Gastroesophageal sphincter (tissue), 3 donors: ENCODE data around the gene VCP.

Experiments used
- EP300 ChIP-seq: sonication (generic); formaldehyde crosslinking; IDR thresholded peaks from one replicate; pipeline ENCODE4 v1.6.1; 2017; ENCODE audit warnings: antibody characterized with exemption, mild to moderate bottlenecking
- POLR2A ChIP-seq, 2 donors: fragments of 450-650 bp; IDR thresholded peaks; one replicate each; pipeline ENCODE4 v1.6.1; 2017; ENCODE audit warnings: antibody characterized with exemption in 2 of 2, mild to moderate bottlenecking in 2 of 2, moderate library complexity in 1 of 2
- POLR2AphosphoS5 ChIP-seq: sonication (generic); formaldehyde crosslinking; IDR thresholded peaks from one replicate; pipeline ENCODE4 v1.6.1; 2017; ENCODE audit warnings: antibody characterized with exemption
- TF ChIP-seq, protein P1 (sequence below), 4 experiments: fragments of 200-600 bp in 2 of 4; fragments of 450-650 bp in 2 of 4; sonication (generic) in 1 of 4; IDR thresholded peaks; one replicate each; pipeline ENCODE4 v1.5.1; 2017 to 2019; ENCODE audit warnings: antibody characterized with exemption in 4 of 4, mild to moderate bottlenecking in 2 of 4, moderate library complexity in 2 of 4

DNA sequence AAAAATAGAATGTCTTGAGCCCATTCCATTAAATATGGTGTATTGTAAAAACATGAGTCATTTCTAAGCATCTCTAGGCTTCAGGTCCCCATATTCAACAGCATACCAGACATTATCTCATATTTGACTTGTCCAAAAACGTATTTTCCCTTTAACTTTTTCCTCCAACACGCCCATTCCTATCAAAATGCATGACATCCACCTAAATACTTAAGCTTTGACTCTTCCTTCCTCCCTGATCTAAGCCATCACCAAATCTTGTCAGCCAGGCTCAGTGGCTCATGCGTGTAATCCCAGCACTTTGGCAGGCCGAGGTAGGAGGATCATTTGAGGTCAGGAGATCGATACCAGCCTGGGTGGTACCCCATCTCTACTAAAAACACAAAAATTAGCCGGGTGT, 23.9 kb downstream of the VCP start:
- TF ChIP-seq EP300 (no peak), POLR2A (IDR thresholded peaks at IDR 0.05) (no peak), POLR2AphosphoS5 (no peak)
- TF ChIP-seq, protein P1, sequence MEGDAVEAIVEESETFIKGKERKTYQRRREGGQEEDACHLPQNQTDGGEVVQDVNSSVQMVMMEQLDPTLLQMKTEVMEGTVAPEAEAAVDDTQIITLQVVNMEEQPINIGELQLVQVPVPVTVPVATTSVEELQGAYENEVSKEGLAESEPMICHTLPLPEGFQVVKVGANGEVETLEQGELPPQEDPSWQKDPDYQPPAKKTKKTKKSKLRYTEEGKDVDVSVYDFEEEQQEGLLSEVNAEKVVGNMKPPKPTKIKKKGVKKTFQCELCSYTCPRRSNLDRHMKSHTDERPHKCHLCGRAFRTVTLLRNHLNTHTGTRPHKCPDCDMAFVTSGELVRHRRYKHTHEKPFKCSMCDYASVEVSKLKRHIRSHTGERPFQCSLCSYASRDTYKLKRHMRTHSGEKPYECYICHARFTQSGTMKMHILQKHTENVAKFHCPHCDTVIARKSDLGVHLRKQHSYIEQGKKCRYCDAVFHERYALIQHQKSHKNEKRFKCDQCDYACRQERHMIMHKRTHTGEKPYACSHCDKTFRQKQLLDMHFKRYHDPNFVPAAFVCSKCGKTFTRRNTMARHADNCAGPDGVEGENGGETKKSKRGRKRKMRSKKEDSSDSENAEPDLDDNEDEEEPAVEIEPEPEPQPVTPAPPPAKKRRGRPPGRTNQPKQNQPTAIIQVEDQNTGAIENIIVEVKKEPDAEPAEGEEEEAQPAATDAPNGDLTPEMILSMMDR (IDR thresholded peaks at IDR 0.05) = no peak
